ENCODE results near the gene TNPO1. TPM values are rescaled to one million over a fixed set of nuclear protein-coding genes. Genes with fewer than 3 reads are reported as not detected.
A peak's percentile ranks its signal among the peaks of the same experiment; 100 is the strongest.

Gene TNPO1
- total and polyA plus RNA-seq, 2 of the 13 experiments (the other 11 are each of a cell fraction or from before 2014, with no cell fraction given), result 26.7 to 123 TPM

DNA sequence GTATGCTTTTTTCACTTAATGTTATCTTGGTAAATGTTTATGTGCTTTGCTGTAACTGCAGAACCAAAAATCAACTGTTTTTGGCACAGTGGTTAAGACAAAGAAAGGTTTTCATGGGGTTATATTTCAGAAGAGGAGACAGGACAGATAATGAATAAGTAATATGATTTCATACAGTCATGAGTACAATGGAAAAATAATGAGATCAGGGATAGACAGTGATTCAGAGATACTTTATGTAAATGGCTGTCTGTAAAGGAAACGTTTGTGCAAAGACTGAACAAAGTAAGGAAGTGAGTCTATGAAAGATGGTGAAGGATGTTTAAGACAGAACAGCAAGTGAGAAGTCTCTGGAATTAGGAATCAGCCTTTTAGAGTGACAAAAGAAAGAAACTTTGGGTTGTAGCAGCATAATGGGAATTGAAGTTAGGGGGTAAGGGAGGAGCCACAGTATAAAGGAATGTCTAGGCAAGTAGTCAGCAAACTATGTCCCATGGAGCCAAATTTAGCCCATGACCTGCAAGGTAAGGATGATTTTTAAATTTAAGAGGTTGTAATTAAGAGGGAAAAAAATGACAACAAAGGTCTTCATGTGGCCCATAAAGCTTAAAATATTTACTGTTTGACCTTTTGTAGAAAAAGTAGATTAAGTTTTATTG is 55.0 kb downstream of the TNPO1 start:
- TSS peak; percentile 8 for BruUV-seq (replicated peaks)
- FAIRE-seq (no peak), ATAC-seq (no peak), DNase-seq (ENCODE audit: low spot score) (no peak)
- Histone ChIP-seq H3K9ac (ENCODE audit: insufficient read depth, low read depth, low read length) (no peak overlapping the region), H3K36me3 (replicated peaks in 1 of 2; ENCODE audit: control insufficient read depth in 1 of 2, insufficient read depth in 2 of 2, low read length in 2 of 2) (peaks cover 11 to 77% of the 10 kb centered on the region in 2 experiments), H3K9me3 (ENCODE audit: low read length) (no peaks in the 10 kb centered on the region), H2AFZ (ENCODE audit: low read length) (no peak overlapping the region), H3K4me1 (ENCODE audit: insufficient read depth, low read length) (no peaks in the 10 kb centered on the region), H3K79me2 (ENCODE audit: insufficient read depth, low read length) (no peaks in the 10 kb centered on the region), H3K4me2 (ENCODE audit: low read depth, low read length) (no peak overlapping the region), H4K20me1 (ENCODE audit: insufficient read depth, low read length) (peaks cover 2% of the 10 kb centered on the region; the same call in 1 of the 2 replicates), H3K27ac (ENCODE audit: extremely low read length, insufficient read depth, low read length) (no peak overlapping the region), H3K4me3 (replicated peaks in 1 of 3; ENCODE audit: insufficient read depth in 1 of 3, low read depth in 2 of 3, low read length in 3 of 3) (no peak overlapping the region), H3K27me3 (ENCODE audit: control insufficient read depth in 1 of 2, insufficient read depth in 2 of 2, low read length in 2 of 2) (no peaks in the 10 kb centered on the region)
- TF ChIP-seq, protein P1, sequence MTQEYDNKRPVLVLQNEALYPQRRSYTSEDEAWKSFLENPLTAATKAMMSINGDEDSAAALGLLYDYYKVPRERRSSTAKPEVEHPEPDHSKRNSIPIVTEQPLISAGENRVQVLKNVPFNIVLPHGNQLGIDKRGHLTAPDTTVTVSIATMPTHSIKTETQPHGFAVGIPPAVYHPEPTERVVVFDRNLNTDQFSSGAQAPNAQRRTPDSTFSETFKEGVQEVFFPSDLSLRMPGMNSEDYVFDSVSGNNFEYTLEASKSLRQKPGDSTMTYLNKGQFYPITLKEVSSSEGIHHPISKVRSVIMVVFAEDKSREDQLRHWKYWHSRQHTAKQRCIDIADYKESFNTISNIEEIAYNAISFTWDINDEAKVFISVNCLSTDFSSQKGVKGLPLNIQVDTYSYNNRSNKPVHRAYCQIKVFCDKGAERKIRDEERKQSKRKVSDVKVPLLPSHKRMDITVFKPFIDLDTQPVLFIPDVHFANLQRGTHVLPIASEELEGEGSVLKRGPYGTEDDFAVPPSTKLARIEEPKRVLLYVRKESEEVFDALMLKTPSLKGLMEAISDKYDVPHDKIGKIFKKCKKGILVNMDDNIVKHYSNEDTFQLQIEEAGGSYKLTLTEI (CRISPR knock-in tag; conservative IDR thresholded peaks at IDR 0.05), result no peak
- no peak for TF ChIP-seq NCOA1 (CRISPR knock-in tag; IDR thresholded peaks at IDR 0.05)
- TF ChIP-seq, protein P2, sequence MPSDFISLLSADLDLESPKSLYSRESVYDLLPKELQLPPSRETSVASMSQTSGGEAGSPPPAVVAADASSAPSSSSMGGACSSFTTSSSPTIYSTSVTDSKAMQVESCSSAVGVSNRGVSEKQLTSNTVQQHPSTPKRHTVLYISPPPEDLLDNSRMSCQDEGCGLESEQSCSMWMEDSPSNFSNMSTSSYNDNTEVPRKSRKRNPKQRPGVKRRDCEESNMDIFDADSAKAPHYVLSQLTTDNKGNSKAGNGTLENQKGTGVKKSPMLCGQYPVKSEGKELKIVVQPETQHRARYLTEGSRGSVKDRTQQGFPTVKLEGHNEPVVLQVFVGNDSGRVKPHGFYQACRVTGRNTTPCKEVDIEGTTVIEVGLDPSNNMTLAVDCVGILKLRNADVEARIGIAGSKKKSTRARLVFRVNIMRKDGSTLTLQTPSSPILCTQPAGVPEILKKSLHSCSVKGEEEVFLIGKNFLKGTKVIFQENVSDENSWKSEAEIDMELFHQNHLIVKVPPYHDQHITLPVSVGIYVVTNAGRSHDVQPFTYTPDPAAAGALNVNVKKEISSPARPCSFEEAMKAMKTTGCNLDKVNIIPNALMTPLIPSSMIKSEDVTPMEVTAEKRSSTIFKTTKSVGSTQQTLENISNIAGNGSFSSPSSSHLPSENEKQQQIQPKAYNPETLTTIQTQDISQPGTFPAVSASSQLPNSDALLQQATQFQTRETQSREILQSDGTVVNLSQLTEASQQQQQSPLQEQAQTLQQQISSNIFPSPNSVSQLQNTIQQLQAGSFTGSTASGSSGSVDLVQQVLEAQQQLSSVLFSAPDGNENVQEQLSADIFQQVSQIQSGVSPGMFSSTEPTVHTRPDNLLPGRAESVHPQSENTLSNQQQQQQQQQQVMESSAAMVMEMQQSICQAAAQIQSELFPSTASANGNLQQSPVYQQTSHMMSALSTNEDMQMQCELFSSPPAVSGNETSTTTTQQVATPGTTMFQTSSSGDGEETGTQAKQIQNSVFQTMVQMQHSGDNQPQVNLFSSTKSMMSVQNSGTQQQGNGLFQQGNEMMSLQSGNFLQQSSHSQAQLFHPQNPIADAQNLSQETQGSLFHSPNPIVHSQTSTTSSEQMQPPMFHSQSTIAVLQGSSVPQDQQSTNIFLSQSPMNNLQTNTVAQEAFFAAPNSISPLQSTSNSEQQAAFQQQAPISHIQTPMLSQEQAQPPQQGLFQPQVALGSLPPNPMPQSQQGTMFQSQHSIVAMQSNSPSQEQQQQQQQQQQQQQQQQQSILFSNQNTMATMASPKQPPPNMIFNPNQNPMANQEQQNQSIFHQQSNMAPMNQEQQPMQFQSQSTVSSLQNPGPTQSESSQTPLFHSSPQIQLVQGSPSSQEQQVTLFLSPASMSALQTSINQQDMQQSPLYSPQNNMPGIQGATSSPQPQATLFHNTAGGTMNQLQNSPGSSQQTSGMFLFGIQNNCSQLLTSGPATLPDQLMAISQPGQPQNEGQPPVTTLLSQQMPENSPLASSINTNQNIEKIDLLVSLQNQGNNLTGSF (CRISPR knock-in tag; IDR thresholded peaks at IDR 0.05), result no peak
- TF ChIP-seq ZBTB3 (CRISPR knock-in tag; IDR thresholded peaks at IDR 0.05; ENCODE audit: borderline replicate concordance, low read depth), result no peak
- TF ChIP-seq, protein P3, sequence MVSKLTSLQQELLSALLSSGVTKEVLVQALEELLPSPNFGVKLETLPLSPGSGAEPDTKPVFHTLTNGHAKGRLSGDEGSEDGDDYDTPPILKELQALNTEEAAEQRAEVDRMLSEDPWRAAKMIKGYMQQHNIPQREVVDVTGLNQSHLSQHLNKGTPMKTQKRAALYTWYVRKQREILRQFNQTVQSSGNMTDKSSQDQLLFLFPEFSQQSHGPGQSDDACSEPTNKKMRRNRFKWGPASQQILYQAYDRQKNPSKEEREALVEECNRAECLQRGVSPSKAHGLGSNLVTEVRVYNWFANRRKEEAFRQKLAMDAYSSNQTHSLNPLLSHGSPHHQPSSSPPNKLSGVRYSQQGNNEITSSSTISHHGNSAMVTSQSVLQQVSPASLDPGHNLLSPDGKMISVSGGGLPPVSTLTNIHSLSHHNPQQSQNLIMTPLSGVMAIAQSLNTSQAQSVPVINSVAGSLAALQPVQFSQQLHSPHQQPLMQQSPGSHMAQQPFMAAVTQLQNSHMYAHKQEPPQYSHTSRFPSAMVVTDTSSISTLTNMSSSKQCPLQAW (CRISPR knock-in tag; IDR thresholded peaks at IDR 0.05), result no peak
- WGBS (ENCODE audit: low lambda C conversion rate), result 95% methylated on average over 1 of the region's 1 CpG
- intact Hi-C loops (cut with micrococcal nuclease; ENCODE audit: unreplicated experiment), result no loop called here
- CTCF ChIA-PET (ENCODE audit: low intra/inter-chr PET ratio, low total read pairs), result no interaction called here
- in situ Hi-C loops (cut with HindIII; ENCODE audit: extremely low pct_ligation_motif_present, low pct_unique_long_range_greater_than_20kb), result no loop called here
- POLR2A ChIA-PET, result no interaction called here
